CD4-positive, alpha-beta T cell treated with Interleukin-2 at 100 ng/mL for 4 hours (primary cell): Measurements from ENCODE around the gene SNTG2.

Experiments used
- DNase-seq: peaks from one replicate; pipeline ENCODE4 v3.0.0-alpha.2; 2020; ENCODE audit warnings: low spot score

The SNTG2 gene

GRCh38 chr2:1147873-1148612 is 197.4 kb downstream of the SNTG2 start:
- DNase-seq: no peak

- DNase-seq: no peak
Measured at GRCh38 chr2:1150724-1151511, 200.3 kb downstream of the SNTG2 start.

GRCh38 chr2:1152375-1152774 is 201.7 kb downstream of the SNTG2 start:
- DNase-seq: no peak

GRCh38 chr2:1153920-1154319 is 203.3 kb downstream of the SNTG2 start:
- DNase-seq: no peak

DNA sequence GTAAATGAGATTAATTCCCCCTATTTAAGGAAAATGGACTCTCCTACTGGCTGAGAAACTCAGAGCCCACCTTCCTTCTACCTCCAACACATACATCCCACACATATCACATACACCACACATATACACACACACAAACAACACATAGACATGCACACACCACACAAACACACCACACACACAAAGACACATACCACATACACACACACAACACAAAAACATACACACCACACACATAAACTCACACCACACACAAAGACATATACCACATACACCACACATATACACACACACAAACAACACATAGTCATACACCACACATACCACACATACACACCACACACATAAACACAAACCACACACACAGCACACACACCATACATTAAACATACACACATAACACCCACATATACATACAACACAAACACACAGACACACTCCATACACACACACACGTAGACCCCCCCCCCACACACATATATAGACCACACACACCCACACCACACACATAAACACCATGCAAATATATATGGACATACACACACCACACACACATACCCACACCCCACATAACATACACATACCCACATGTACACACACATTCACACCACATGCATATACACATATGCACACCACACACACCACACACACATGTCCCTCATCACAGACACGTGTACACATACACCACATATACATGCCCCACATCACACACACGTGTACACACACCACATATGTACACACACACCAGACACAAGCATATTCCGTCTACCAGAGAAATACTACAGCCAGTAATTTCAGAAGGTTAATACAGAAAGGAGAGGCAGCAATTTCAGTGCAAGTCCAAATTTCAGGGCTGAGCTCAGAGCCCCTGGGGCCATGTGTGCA is 204.3 kb downstream of the SNTG2 start:
- no peak for DNase-seq

DNA sequence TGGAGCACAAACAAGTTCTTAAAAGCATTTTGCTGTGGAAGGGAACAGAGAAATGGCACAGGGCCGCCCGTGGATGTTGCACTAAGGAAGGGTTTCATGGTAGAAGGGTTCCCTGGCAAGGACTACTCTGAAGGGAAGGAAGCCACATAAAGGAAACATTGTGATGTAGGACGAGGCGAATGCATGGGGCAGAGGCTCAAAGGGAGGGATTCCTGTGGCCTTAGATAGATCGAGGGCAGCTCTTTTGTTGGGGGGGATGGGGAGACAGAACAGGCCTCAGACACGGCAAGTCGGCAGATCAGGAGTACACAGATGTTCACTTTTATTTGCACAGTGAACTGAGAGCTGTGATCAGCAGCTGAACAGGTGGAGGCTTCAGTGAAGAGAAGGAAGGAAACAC is 205.4 kb downstream of the SNTG2 start:
- no peak for DNase-seq

GRCh38 chr2:1156531-1156930 is 205.9 kb downstream of the SNTG2 start:
- no peak for DNase-seq

- no peak for DNase-seq
Measured at GRCh38 chr2:1157107-1157506, 206.5 kb downstream of the SNTG2 start.

DNA sequence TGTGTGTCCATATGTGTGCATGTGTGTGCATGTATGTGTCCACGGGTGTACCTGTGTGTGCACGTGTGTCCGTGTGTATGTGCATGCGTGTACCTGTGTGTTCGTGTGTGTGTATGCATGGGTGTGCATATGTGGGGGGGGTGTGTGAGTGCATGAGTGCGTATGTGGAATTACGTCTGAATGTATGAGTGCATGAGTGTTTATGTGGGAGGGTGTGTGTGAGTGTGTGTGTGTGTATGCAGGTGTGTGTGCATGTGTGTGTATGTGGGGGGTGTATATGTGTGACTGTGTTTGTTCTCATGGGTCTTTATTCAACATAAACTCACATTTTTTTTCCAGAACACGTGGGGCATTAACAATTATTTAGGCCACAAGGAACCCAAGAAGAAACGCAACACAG is 208.4 kb downstream of the SNTG2 start:
- DNase-seq: no peak

DNA sequence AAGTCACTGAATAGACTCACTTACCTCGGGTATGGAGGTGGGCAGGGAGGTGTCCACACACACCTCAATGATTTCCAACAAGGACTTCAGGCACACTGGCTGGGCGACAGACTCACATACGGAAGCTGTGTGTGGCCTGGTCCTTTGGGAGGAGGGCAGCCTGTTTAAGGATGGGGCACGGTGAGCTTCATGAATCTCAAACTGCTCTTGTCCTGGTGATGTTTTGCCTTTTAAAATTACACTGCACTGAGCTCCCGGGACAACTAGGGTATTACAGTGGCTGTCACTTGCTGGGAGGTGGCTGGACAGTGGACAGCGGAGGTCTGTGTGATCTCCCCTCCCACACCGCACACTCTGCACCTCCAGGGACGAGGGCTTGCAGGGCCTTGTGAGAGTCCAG is 211.6 kb downstream of the SNTG2 start:
- no peak for DNase-seq

DNA sequence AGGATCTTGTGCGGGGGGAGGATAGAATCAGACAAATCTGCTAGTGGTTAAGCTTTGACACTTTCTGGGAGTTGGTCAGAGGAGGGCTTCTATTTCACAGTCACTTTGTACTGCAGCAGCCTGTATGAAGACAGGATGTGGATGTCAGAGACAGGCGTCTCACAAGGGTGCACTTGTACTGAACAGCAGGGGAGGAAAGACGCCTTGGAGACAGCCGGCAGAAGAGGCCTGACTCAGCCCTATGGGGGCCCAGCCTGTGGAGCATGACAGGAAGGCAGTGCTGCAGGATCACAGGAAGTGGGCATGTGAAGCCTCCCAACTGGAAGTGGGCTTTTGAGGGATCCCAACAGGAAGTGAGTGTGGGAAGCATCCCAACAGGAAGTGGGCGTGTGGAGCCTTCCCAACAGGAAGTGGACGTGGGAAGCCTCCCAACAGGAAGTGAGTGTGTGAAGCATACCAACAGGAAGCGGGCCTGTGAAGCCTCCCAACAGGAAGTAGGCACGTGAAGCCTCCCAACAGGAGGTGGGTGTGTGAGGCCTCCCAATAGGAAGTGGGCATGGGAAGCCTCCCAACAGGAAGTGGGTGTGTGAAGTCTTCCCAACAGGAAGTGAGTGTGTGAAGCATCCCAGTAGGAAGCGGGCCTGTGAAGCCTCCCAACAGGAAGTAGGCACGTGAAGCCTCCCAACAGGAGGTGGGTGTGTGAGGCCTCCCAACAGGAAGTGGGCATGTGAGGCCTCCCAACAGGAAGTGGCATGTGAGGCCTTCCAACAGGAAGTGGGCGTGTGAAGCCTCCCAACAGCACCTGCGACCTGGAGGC is 212.3 kb downstream of the SNTG2 start:
- DNase-seq: peak; percentile 9

- no peak for DNase-seq
Measured at GRCh38 chr2:1166976-1167375, 216.3 kb downstream of the SNTG2 start.

GRCh38 chr2:1168846-1169245 is 218.2 kb downstream of the SNTG2 start:
- DNase-seq: no peak

- DNase-seq: no peak
Measured at GRCh38 chr2:1169291-1169949, 218.8 kb downstream of the SNTG2 start.

DNA sequence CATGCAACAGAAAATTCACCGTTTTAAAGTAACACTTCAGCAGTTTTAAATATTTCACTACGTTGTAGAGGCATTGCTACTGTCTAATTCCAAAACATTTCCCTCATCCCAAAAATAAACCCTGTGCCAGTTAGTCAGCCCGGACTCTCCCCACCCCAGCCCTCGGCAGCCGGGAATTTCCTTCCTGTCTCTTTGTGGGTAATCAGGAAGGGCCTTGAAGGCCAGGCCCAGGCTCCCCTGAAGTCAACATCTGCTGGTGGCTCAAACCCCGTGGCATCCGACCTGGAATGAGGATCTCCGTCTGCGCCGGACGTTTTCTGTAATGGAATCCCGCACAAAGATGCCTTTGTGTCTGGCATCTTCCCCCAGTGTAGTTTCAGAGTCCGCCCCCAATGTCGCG is 219.6 kb downstream of the SNTG2 start:
- no peak for DNase-seq

DNA sequence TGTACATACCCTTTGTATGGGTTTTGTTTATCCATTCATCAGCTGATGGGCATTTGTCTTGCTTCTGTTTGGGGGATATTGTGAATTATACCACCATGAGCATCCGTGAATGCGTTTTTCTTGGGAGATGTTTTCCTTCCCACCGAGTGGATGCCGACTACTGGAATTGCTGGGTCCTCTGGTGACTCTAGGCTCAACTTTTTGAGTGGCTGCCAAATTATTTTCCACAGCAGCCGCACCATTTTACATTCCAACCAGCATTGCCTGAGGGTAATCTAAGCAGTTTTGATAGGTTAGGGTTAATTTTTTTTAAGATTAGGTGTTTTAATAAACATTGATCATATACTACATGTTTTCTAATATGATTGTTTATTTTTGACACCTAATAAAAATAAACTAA is 220.1 kb downstream of the SNTG2 start:
- no peak for DNase-seq

GRCh38 chr2:1173528-1173927 is 222.9 kb downstream of the SNTG2 start:
- DNase-seq: no peak

- no peak for DNase-seq
Measured at GRCh38 chr2:1181893-1182292, 231.2 kb downstream of the SNTG2 start.

- no peak for DNase-seq
Measured at GRCh38 chr2:1183300-1183699, 232.7 kb downstream of the SNTG2 start.

DNA sequence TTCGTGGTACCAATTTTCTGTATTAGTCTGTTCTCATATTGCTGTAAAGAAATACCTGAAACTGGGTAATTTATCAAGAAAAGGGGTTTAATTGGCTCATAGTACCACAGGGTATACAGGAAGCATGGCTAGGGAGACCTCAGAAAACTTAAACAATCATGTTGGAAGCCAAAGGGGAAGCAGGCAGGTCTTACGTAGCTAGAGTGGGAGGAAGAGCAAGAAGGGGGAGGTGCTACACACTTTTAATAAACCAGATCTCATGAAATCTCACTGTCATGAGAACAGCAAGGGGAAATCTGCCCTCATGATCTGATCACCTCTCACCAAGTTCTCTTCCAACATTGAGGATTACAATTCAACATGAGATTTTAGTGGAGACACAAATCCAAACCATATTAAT is 235.8 kb downstream of the SNTG2 start:
- DNase-seq: no peak

DNA sequence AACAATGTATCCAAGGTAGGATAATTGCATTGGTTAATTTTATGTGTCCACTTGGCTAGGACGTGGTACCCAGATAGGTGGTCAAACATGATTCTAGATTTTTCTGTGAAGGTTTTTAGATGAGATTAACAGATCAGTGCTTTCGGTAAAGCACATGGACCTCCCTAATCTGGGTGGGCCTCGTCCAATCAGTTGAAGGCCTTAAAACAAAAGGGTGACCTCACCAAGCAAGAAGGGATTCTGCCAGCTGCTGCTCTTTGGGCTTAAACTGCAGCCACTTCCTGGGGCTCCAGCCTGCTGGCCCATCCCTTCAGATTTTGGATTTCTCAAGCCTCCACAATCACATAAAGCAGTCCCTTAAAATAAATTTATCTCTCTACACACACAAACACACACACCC is 236.5 kb downstream of the SNTG2 start:
- no peak for DNase-seq
